ENCODE measurements around the gene MSI2. TPM values are rescaled to one million over a fixed set of nuclear protein-coding genes. Genes with fewer than 3 reads are reported as not detected.
"Not testable (repeated sequence)": the region's sequence is repeated elsewhere in the genome, so short reads cannot be mapped to it uniquely, and the experiment has no call there.

The MSI2 gene
- polyA plus RNA-seq, 1 of the 3 experiments (the other 2 are of a cell fraction) = 24.1 TPM

- TF ChIP-seq GABPA (IDR thresholded peaks at IDR 0.05; ENCODE audit: low read depth) (no peak), EP300 (IDR thresholded peaks at IDR 0.05; ENCODE audit: borderline replicate concordance in 1 of 2, low read depth in 1 of 2, low read length in 1 of 2) (peak; percentile 40 to 78; a peak in 2 of 4 replicates), IRF3 (IDR thresholded peaks at IDR 0.05; ENCODE audit: low read depth, low read length) (no peak), POLR2AphosphoS5 (IDR thresholded peaks at IDR 0.05; ENCODE audit: low read depth, low read length) (peak; percentile 57; the same call in 1 of the 2 replicates), JUND (IDR thresholded peaks at IDR 0.05) (peak; percentile 85), RAD21 (IDR thresholded peaks at IDR 0.05; ENCODE audit: low read length) (no peak; the same call in 1 of the 2 replicates), RXRA (IDR thresholded peaks at IDR 0.05; ENCODE audit: borderline replicate concordance, low read depth) (peak; percentile 39; the same call in 1 of the 2 replicates), FOXM1 (IDR thresholded peaks at IDR 0.05; ENCODE audit: low read depth) (no peak), NRF1 (IDR thresholded peaks at IDR 0.05; ENCODE audit: low read depth, low read length) (no peak; the same call in 1 of the 2 replicates), RCOR1 (IDR thresholded peaks at IDR 0.05; ENCODE audit: low read length) (peak; percentile 56; the same call in 1 of the 2 replicates), SMC3 (IDR thresholded peaks at IDR 0.05; ENCODE audit: low read depth, low read length) (0 out of 2 replicates have a peak, but pooled peaks have one; percentile 14)
- TF ChIP-seq, protein P1, sequence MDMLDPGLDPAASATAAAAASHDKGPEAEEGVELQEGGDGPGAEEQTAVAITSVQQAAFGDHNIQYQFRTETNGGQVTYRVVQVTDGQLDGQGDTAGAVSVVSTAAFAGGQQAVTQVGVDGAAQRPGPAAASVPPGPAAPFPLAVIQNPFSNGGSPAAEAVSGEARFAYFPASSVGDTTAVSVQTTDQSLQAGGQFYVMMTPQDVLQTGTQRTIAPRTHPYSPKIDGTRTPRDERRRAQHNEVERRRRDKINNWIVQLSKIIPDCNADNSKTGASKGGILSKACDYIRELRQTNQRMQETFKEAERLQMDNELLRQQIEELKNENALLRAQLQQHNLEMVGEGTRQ (IDR thresholded peaks at IDR 0.05; ENCODE audit: borderline replicate concordance, low read depth, low read length) = no peak
These were observed 363.0 kb downstream of the MSI2 start (continued) for GRCh38 chr17:57619061-57619937.

DNA sequence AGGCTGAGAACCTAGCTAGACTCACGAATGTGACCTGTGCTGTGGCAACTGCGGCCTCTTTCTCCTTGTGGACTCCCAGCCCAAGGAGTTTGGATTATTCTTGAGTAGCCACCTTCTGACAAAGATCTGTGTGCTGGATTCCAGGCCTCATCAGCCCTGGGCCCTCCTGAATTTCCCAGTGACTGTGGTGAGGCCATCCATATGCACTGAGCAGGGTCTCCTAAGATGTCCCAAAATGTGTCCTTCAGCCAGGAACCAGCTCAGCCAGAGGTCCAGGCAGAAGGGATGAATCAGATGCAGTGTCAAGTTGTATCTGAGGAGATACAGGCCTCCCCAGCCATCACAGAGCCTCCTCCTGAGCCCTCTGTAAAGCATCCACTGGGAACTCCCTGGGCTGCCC is 364.3 kb downstream of the MSI2 start:
- H3K27me3 ChIP-seq (ENCODE audit: insufficient read depth) = no peaks in the 10 kb centered on the region
- CTCF ChIA-PET = interaction anchor here (0.5 to 11.2 kb wide), 5 partner anchors 11 to 358 kb away, joined by 3 to 100 read pairs (median 6); no protein-coding TSS in a partner anchor
- peak overlapping the region; percentile 87 to 100 for H3K27ac ChIP-seq (ENCODE audit: low read depth in 2 of 2, low read length in 1 of 2)
- no peak overlapping the region for H2AFZ ChIP-seq (ENCODE audit: low read depth)
- peaks cover 12 to 16% of the 10 kb centered on the region in 2 experiments for H3K36me3 ChIP-seq (replicated peaks in 1 of 2; ENCODE audit: control insufficient read depth in 1 of 2, insufficient read depth in 2 of 2, low read length in 1 of 2)
- no peak for TF ChIP-seq MAX (IDR thresholded peaks at IDR 0.05; ENCODE audit: low read depth)
- no peak for TF ChIP-seq TAF1 (IDR thresholded peaks at IDR 0.05; ENCODE audit: borderline replicate concordance, low read depth, low read length)
- no peak for TF ChIP-seq FOXJ3 (CRISPR knock-in tag; IDR thresholded peaks at IDR 0.05)
- TF ChIP-seq RFX5 (IDR thresholded peaks at IDR 0.05; ENCODE audit: low read length) = no peak
- no peaks in the 10 kb centered on the region for H3K9me3 ChIP-seq
- no peak overlapping the region for H3K4me3 ChIP-seq (ENCODE audit: low read depth in 2 of 2, low read length in 1 of 2)
- POLR2A ChIA-PET = interaction anchor here (0.7 to 1.4 kb wide), 5 partner anchors 15 to 163 kb away, joined by 3 to 6 read pairs (median 4); no protein-coding TSS in a partner anchor
- H3K4me2 ChIP-seq = peak overlapping the region; percentile 20; the same call in 1 of the 2 replicates
- no peak overlapping the region for H3K9ac ChIP-seq
- H3F3A ChIP-seq (replicated peaks; ENCODE audit: insufficient read depth) = peaks cover 38% of the 10 kb centered on the region
- peaks cover 53 to 66% of the 10 kb centered on the region in 2 experiments for H3K4me1 ChIP-seq (ENCODE audit: control insufficient read depth in 1 of 2, insufficient read depth in 2 of 2, low read depth in 1 of 2, low read length in 1 of 2)
- no peaks in the 10 kb centered on the region for H4K20me1 ChIP-seq (ENCODE audit: insufficient read depth)
- H3K79me2 ChIP-seq (ENCODE audit: insufficient read depth) = no peaks in the 10 kb centered on the region
- 96% methylated on average over 2 of the region's 2 CpGs for WGBS (ENCODE audit: low lambda C conversion rate)
- no peak for DNase-seq
- H3K9me2 ChIP-seq = no peaks in the 10 kb centered on the region

GRCh38 chr17:57621791-57622190 is 365.5 kb downstream of the MSI2 start:
- Histone ChIP-seq H3K27ac (ENCODE audit: low read depth in 2 of 2, low read length in 1 of 2) (peak overlapping the region; percentile 87 to 100), H3F3A (replicated peaks; ENCODE audit: insufficient read depth) (peaks cover 38% of the 10 kb centered on the region), H3K4me1 (ENCODE audit: control insufficient read depth in 1 of 2, insufficient read depth in 2 of 2, low read depth in 1 of 2, low read length in 1 of 2) (peaks cover 53 to 78% of the 10 kb centered on the region in 2 experiments)
- not testable (repeated sequence) for H2AFZ ChIP-seq (ENCODE audit: low read depth); H3K9me3 ChIP-seq; H3K4me3 ChIP-seq (ENCODE audit: low read depth in 2 of 2, low read length in 1 of 2); H4K20me1 ChIP-seq (ENCODE audit: insufficient read depth); H3K9ac ChIP-seq; H3K36me3 ChIP-seq (replicated peaks in 1 of 2; ENCODE audit: control insufficient read depth in 1 of 2, insufficient read depth in 2 of 2, low read length in 1 of 2); DNase-seq; H3K9me2 ChIP-seq; H3K79me2 ChIP-seq (ENCODE audit: insufficient read depth); H3K4me2 ChIP-seq; H3K27me3 ChIP-seq (ENCODE audit: insufficient read depth)
- CTCF ChIA-PET = interaction anchor here (1.1 to 11.2 kb wide), 8 partner anchors 14 to 161 kb away, joined by 4 to 100 read pairs (median 13); no protein-coding TSS in a partner anchor
- POLR2A ChIA-PET = interaction anchor here (1.9 to 5.3 kb wide), 6 partner anchors 16 to 162 kb away, joined by 5 to 54 read pairs (median 22); no protein-coding TSS in a partner anchor
- 95% methylated on average over 6 of the region's 6 CpGs for WGBS (ENCODE audit: low lambda C conversion rate)
